NCI-H82 treated with DMSO at 0.1 percent for 48 hours (cell line): Measurements from ENCODE around the gene STK17B.
"Not testable (repeated sequence)": the region's sequence is repeated elsewhere in the genome, so short reads cannot be mapped to it uniquely, and the experiment has no call there.

Experiments
- DNase-seq: peaks from one replicate; lab custom pipeline; 2025; ENCODE audit not compliant: unreplicated experiment; lab: John Stamatoyannopoulos, UW

Gene STK17B

GRCh38 chr2:196171248-196171871, at the start of gene STK17B:
TSS of gene STK17B (minus strand) at chr2:196171578. CDS start at chr2:196163383, 8,195 bp downstream.
- DNase-seq = peak; percentile 86

- no peak for DNase-seq
Observed at GRCh38 chr2:196220671-196221070, 49.3 kb upstream of the STK17B start.

GRCh38 chr2:196219671-196220070, 48.3 kb upstream of the STK17B start:
- no peak for DNase-seq

DNA sequence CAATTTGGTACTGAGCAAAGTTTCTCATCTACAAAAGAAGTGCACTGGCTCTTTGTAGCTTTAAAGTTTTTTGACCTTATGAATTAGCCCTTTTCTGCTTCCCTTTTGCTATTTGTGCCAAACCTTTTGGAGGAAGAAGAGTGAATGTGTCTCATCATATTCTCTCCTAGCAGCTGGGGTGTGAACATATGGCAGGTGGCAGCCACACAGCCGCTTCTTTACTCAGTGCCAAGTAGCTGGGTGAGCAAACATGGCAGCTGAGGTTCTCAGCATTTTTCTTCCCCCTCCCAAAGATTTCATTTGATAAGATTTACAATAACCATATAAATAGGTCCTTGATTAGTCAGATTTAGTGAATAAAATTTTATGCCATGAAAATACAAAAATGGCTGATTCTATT, 46.7 kb upstream of the STK17B start:
- no peak for DNase-seq

DNA sequence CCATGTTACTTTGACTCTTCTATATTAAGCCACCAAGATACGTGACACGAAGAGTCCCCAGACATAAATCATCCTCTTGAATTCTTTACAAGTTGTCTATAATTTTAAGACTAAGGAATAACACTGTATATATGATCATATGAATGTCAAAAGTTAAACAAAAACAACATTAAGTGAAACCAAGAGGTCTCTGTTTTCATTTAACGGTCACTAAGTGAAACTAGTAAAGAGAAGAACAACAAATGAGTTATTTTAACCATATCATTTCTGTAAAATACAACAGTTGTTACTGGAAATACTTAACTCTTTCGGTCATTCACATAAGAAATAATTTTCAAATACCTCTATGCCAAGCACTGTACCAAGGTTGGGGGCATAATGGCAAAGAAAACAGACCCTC, 45.7 kb upstream of the STK17B start:
- DNase-seq = no peak

- no peak for DNase-seq
Observed at GRCh38 chr2:196215376-196215775, 44.0 kb upstream of the STK17B start.

- no peak for DNase-seq
Observed at GRCh38 chr2:196214156-196214555, 42.8 kb upstream of the STK17B start.

DNA sequence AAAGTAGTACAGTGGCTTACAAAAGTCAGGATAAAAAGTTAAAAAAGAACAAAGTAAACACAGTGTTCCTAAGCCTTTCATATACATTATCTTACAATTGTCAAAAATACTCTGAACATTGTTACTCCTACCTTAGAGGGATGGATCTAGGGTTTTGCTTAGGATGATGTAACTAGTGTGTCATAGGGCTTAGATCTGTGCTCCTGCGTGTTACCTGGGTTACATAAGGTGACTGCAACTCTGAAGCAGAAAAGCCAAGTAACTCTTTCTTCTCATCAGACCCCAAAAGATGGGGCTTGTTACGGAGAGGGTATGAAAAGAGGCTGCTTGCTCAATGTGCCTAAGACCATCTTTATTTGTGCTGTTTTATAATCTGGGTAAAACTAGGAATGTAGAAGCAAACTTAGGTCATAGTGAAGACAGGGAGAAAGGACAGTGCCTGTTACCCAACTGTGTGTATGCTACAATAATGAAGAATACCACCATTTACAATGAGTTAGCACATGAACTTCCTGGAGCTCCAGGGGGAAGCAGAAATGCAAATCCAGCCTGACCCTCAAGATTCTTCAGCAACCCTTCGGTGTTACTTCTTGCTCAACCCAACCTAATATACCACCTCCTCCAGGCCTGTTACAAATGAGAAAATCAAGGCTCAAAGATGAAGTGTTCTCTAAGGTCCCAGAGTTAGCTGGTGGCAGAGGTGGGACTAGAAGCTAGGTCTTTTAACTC, 42.0 kb upstream of the STK17B start:
- DNase-seq = no peak

DNA sequence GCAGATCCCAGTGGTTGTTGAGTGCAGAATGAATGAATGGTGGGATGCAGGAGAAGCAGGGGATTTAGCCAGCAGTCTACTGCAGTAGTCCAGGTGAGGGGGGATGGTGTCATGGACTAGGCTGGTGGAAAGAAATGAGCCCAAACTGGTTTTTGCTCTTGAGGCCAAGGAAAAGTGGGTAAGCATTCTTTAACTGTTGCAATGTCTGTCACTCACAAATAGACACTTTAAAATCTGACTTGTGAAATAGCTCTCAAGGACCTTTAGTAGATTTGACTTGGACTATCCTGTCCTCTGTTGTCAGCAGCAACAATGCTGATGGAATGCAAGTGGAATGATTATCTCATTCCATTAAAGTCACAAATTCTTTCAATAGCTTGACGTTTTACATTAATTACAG, 37.5 kb upstream of the STK17B start:
- no peak for DNase-seq

DNA sequence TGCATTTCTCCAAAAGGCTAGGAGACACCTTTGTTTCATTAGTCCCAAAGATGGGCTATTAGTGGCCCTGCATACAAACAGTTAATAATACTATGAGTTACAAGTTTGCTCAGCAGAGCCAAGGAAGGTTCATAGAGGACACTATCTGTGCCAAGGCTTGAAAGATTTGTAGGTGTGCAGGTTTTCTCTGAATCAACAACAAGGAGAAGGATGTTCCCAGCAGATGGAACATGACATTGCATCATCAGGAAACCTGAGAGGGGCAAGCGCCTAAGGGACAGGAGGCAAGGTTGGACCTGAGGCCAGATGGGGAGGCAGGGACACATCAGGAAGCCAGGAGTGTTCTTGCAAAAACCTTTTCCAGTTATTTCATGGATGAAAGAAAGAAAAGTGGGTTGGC, 35.4 kb upstream of the STK17B start:
- peak; percentile 53 for DNase-seq

DNA sequence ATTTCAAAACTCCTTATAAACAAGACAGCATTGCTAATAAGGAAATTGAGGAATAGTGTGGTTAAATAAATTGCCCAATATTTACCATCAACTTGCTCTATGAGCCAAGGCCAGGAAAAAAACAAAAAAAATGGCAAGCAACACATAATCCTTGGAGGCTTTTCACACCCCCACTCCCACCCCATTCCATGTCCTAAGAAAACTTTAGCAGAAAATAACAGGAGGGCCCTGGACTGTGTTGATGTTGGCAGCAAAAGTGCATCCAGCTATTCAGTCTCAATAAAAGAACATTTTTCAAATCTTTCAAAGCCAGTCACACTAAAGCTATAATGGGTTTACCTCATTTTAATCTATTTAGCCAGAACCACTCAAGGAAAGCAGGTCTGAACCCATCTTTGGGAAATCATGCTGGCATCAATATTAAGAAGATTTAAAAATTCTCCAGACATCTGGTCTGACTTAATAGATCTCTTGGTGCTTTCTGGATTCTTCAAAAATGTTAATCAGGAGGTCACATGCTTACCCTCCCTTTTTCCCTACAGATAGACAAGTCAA, 34.6 kb upstream of the STK17B start:
- peak; percentile 96 for DNase-seq

DNA sequence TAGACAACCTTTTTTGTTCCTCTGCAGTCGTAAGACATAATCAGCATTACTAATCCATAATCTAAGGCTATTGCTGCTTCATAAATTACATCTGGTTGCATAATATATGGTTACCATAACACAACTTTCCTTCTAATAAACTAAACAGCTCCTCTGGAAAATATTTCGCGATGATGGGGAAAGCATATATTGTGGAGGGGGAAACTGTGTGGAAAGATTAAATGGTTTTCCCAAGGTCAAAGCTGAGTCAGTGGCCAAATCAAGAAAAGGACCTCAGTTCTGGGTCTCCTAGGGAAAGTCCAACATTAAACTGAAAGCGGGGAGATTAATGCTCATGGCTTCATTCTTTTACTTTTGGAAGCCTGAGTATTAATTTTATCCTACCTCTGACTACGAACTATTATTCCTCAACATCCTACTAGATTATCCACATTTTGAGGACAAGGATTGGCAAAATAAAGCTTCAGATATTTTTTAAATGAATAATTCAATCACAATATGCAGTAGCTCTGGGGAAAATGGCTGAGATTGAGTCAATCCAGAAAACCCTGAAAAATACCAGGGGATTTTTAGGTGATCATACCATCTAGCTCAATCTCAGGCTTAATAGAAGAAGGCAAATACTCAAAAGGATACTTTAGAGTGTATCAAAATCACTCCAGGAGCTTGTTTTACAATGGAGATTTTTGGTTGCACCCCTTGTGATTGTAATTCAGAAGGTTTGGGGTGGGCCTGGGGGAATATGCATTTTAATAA, 33.8 kb upstream of the STK17B start:
- DNase-seq = no peak

DNA sequence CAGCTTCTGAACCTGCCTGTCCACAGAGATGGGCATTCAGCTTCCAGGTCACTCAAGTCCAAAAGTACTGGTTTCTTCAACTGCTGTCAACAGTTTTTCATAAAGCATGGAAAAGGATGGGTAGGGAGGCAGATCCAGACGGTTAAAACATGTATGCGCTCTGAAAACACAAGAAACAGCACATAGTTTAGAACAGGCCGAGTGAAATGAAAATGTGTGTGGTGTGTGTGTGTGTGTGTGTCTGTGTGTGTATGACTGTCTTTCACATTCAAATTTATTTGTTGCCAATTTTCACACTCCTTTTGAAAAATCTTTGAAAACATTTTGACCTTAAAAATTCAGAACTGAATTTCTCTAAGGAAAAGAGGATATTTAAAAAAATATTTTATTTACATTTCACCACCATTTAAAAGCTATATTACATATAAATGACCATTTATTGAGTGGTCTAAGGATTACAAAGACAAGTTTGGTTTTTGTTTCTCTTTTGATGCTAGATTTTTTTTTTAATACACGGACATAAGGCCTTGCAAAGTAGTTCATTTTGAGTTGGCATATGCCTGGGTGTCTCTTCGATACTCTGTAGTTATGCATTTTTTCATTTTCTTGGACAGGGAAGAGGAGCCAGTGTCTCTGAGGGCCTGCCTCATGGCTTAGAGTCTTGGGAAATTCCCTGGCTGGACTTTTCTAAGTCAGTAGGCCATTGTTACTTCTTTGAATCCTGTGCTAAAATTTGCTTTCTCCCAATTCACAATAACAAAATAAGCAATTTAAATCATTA, 30.0 kb upstream of the STK17B start:
- no peak for DNase-seq

- DNase-seq = no peak
Observed at GRCh38 chr2:196200557-196200956, 29.2 kb upstream of the STK17B start.

DNA sequence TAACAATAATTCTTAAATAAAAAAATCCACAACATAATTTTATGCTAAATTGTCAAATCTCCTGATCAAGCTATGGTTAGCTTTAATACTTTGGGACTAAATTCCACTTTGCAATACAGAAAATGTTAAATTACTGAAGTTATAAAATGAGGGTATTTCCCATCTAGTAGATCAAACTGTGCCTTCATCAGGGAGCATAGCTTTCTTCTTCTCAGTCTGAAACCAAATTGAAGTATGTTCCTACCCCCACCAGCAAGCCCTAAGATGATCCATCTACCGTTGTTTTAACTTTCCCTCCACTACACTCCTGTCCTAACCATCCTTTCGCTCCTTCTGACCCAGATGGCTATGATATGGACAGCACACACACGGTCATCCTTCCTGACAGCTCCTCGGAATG, 24.4 kb upstream of the STK17B start:
- DNase-seq = no peak

DNA sequence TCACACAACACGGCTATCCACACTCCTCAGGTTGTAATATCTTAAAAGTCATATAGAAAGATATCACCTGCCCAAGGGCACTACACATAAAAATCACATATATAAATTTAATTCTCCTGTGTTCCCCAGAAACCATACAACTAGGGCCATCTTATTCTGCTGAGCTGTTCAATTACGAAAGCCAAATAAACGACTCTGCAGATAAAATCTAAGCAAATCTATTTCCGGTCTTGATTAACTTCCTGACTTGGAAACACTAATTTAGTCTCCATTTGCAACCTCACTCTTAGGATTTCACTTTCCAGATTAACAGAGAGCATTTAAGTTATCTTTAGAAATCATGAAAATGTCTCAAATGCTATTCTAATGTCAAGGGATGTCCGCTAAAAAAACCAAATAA, 23.9 kb upstream of the STK17B start:
- DNase-seq = no peak

GRCh38 chr2:196191541-196191940, 20.2 kb upstream of the STK17B start:
- DNase-seq = no peak

GRCh38 chr2:196187898-196188458, 16.6 kb upstream of the STK17B start:
- no peak for DNase-seq

DNA sequence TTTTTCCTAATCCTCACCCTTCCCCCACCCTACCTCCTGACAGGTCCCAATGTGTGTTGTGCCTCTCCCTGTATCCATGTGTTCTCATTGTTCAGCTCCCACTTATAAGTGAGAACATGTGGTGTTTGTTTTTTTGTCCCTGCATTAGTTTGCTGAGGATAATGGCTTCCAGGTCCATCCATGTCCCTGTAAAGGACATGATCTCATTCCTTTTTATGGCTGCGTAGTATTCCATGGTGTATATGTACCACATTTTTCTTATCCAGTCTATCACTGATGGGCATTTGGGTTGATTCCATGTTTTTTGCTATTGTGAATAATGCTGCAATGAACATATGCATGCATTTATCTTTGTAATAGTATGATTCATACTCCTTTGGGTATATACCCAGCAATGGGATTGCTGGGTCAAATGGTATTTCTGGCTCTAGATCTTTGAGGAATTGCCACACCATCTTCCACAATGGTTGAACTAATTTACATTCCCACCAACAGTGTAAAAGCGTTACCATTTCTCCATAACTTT, 15.9 kb upstream of the STK17B start:
- not testable (repeated sequence) for DNase-seq

GRCh38 chr2:196186266-196186980, 15.0 kb upstream of the STK17B start:
- DNase-seq = no peak
